ENCODE results near the gene ABCA4.

DNA sequence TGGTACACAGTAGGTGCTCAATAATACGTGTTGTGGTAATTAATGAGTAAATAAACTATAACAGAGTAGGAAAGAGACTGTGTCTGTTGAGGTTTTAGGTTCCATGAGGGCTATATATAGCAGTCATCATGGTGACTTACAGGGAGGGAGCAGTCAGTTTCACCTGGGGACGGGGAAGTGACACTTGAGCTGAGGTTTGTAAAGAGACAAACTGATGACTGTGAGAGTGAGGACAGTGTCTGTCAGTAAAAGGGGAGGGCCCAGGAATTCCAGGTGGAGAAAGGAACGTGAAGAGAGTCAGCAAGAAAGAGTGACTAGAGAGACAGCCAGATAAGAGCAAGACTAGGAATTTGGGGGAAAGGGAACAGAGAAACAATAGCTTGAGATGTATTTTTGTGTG lies 30.2 kb downstream of the ABCA4 start:
- TF ChIP-seq, protein P1, sequence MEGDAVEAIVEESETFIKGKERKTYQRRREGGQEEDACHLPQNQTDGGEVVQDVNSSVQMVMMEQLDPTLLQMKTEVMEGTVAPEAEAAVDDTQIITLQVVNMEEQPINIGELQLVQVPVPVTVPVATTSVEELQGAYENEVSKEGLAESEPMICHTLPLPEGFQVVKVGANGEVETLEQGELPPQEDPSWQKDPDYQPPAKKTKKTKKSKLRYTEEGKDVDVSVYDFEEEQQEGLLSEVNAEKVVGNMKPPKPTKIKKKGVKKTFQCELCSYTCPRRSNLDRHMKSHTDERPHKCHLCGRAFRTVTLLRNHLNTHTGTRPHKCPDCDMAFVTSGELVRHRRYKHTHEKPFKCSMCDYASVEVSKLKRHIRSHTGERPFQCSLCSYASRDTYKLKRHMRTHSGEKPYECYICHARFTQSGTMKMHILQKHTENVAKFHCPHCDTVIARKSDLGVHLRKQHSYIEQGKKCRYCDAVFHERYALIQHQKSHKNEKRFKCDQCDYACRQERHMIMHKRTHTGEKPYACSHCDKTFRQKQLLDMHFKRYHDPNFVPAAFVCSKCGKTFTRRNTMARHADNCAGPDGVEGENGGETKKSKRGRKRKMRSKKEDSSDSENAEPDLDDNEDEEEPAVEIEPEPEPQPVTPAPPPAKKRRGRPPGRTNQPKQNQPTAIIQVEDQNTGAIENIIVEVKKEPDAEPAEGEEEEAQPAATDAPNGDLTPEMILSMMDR (IDR thresholded peaks at IDR 0.05): no peak
- TF ChIP-seq POLR2AphosphoS5 (IDR thresholded peaks at IDR 0.05): no peak
- TF ChIP-seq POLR2A (IDR thresholded peaks at IDR 0.05): no peak
